GM20000 (cell line): ENCODE measurements around the gene B3GALT5.

Source experiments
- DNase-seq: peaks from one replicate; pipeline ENCODE4 v3.0.0; 2012; ENCODE audit warnings: low spot score
- CTCF ChIP-seq: IDR thresholded peaks from 2 replicates; pipeline ENCODE4 v1.5.1; 2012; ENCODE audit warnings: mild to moderate bottlenecking, control low read depth; ENCODE audit errors: extremely low read depth, missing control alignments

Gene B3GALT5

GRCh38 chr21:39673736-39674135, 61.0 kb downstream of the B3GALT5 start:
- TF ChIP-seq CTCF = no peak
- DNase-seq = no peak

- TF ChIP-seq CTCF = no peak
- DNase-seq = no peak
Observed at GRCh38 chr21:39674801-39675200, 62.1 kb downstream of the B3GALT5 start.

- DNase-seq = no peak
- TF ChIP-seq CTCF = no peak
Observed at GRCh38 chr21:39675590-39675989, 62.9 kb downstream of the B3GALT5 start.

- peak; percentile 39 for DNase-seq
- no peak for TF ChIP-seq CTCF
Observed at GRCh38 chr21:39675993-39676661, 63.4 kb downstream of the B3GALT5 start.

GRCh38 chr21:39680216-39680615, 67.5 kb downstream of the B3GALT5 start:
- no peak for TF ChIP-seq CTCF
- no peak for DNase-seq

GRCh38 chr21:39681257-39681656, 68.5 kb downstream of the B3GALT5 start:
- DNase-seq = no peak
- no peak for TF ChIP-seq CTCF

GRCh38 chr21:39681845-39682244, 69.1 kb downstream of the B3GALT5 start:
- DNase-seq = no peak
- no peak for TF ChIP-seq CTCF
